SK-N-SH (cell line): ENCODE data around the gene PHF14. TPM values are rescaled to one million over a fixed set of nuclear protein-coding genes. Genes with fewer than 3 reads are reported as not detected.

Experiments
- CTCF ChIA-PET: fragments of 300-600, 350-600 bp; formaldehyde crosslinking; extraction: SDS; loops from one replicate; lab custom pipeline; 2021; lab: Yijun Ruan, JAX
- POLR2A ChIA-PET: fragments of 350-600 bp; sonication (Branson Sonifier 250); formaldehyde crosslinking; extraction: SDS; loops from one replicate; lab custom pipeline; 2020; ENCODE audit warnings: antibody characterized with exemption, inconsistent platforms; lab: Yijun Ruan, JAX
- DNase-seq: peaks from one replicate; pipeline ENCODE4 v3.0.0; 2012
- H2AFZ ChIP-seq: fragments of 200-600 bp; sonication (generic); 2 replicates; pipeline ENCODE4 v1.8.1; 2016; ENCODE audit warnings: antibody characterized with exemption, mild to moderate bottlenecking, low read depth
- H3F3A ChIP-seq: fragments of 200-600 bp; sonication (generic); replicated peaks from 2 replicates; pipeline ENCODE3; 2016; ENCODE audit warnings: antibody characterized with exemption, mild to moderate bottlenecking; ENCODE audit not compliant: insufficient read depth
- H3K27ac ChIP-seq, 2 experiments: fragments of 200-500 bp in 1 of 2; fragments of 200-600 bp in 1 of 2; sonication (Bioruptor generic) in 1 of 2; sonication (generic), shearing (Covaris generic) in 1 of 2; 2 replicates each; pipeline versions ENCODE4 v1.5.1 to v1.6.1; 2014 to 2016; ENCODE audit warnings: low read depth in 2 of 2, inconsistent platforms in 1 of 2, low read length in 1 of 2, mild to moderate bottlenecking in 1 of 2, mixed read lengths in 1 of 2
- H3K27me3 ChIP-seq: fragments of 200-600 bp; sonication (generic), shearing (Covaris generic); 2 replicates; pipeline ENCODE4 v1.6.1; 2016; ENCODE audit warnings: mixed run types; ENCODE audit not compliant: insufficient read depth
- H3K36me3 ChIP-seq, 2 experiments: fragments of 200-500 bp in 1 of 2; fragments of 200-600 bp in 1 of 2; sonication (Bioruptor generic) in 1 of 2; sonication (generic) in 1 of 2; replicated peaks in 1 of 2; 2 replicates each; pipeline versions ENCODE3 to v1.5.1; 2014 to 2016; ENCODE audit warnings: low read length in 1 of 2, mild to moderate bottlenecking in 1 of 2; ENCODE audit not compliant: insufficient read depth in 2 of 2, control insufficient read depth in 1 of 2
- H3K4me1 ChIP-seq, 2 experiments: fragments of 200-500 bp in 1 of 2; fragments of 200-600 bp in 1 of 2; sonication (Bioruptor generic) in 1 of 2; sonication (generic), shearing (Covaris generic) in 1 of 2; 2 replicates each; pipeline versions ENCODE4 v1.5.1 to v1.6.1; 2014 to 2016; ENCODE audit warnings: low read depth in 1 of 2, low read length in 1 of 2, mixed run types in 1 of 2; ENCODE audit not compliant: insufficient read depth in 2 of 2, control insufficient read depth in 1 of 2
- H3K4me2 ChIP-seq: fragments of 200-600 bp; sonication (generic), shearing (Covaris generic); 2 replicates; pipeline ENCODE4 v1.6.1; 2017; ENCODE audit warnings: mixed run types
- H3K4me3 ChIP-seq, 2 experiments: fragments of 200-500 bp in 1 of 2; fragments of 200-600 bp in 1 of 2; sonication (Bioruptor generic) in 1 of 2; sonication (generic), shearing (Covaris generic) in 1 of 2; 2 replicates each; pipeline versions ENCODE4 v1.5.1 to v1.8.1; 2014 to 2016; ENCODE audit warnings: low read depth in 2 of 2, inconsistent platforms in 1 of 2, low read length in 1 of 2, mild to moderate bottlenecking in 1 of 2, mixed read lengths in 1 of 2, moderate library complexity in 1 of 2
- H3K79me2 ChIP-seq: fragments of 200-600 bp; sonication (generic); 2 replicates; pipeline ENCODE4 v1.8.1; 2017; ENCODE audit warnings: mild to moderate bottlenecking; ENCODE audit not compliant: insufficient read depth
- H3K9ac ChIP-seq: fragments of 200-600 bp; sonication (generic); 2 replicates; pipeline ENCODE4 v1.6.1; 2017; ENCODE audit warnings: mixed run types
- H3K9me2 ChIP-seq: fragments of 200-600 bp; sonication (generic); 2 replicates; pipeline ENCODE4 v1.6.1; 2017; ENCODE audit warnings: mixed run types
- H3K9me3 ChIP-seq: fragments of 200-600 bp; sonication (generic); 2 replicates; pipeline ENCODE4 v1.6.1; 2017; ENCODE audit warnings: mixed run types, mild to moderate bottlenecking, moderate library complexity
- H4K20me1 ChIP-seq: fragments of 200-600 bp; sonication (generic); 2 replicates; pipeline ENCODE4 v1.6.1; 2017; ENCODE audit warnings: mild to moderate bottlenecking, mixed run types; ENCODE audit not compliant: insufficient read depth
- ELF1 ChIP-seq: IDR thresholded peaks from 2 replicates; pipeline ENCODE4 v1.4.0; 2012
- EP300 ChIP-seq, 2 experiments: IDR thresholded peaks; 2 replicates each; pipeline versions ENCODE4 v1.4.0 to v1.6.1; 2012; ENCODE audit warnings: borderline replicate concordance in 1 of 2, low read depth in 1 of 2, low read length in 1 of 2
- EZH2phosphoT487 ChIP-seq: fragments of 200-600 bp; sonication (generic); IDR thresholded peaks from 2 replicates; pipeline ENCODE4 v1.6.1; 2017; ENCODE audit warnings: low read depth, mixed run types, mild to moderate bottlenecking, antibody characterized with exemption, moderate library complexity, borderline replicate concordance
- FOSL2 ChIP-seq: IDR thresholded peaks from 2 replicates; pipeline ENCODE4 v1.4.0; 2012; ENCODE audit warnings: low read depth, mild to moderate bottlenecking, moderate library complexity, borderline replicate concordance
- FOXJ3 ChIP-seq: sonication (generic); formaldehyde crosslinking; IDR thresholded peaks from 2 replicates; pipeline ENCODE4 v1.5.1; 2020; ENCODE audit warnings: mild to moderate bottlenecking, missing genetic modification reagents
- FOXM1 ChIP-seq: IDR thresholded peaks from 2 replicates; pipeline ENCODE4 v1.4.0; 2012; ENCODE audit warnings: low read depth, mild to moderate bottlenecking
- GABPA ChIP-seq: IDR thresholded peaks from 2 replicates; pipeline ENCODE4 v1.4.0; 2012; ENCODE audit warnings: low read depth, mild to moderate bottlenecking
- GATA2 ChIP-seq: sonication (generic); formaldehyde crosslinking; IDR thresholded peaks from 2 replicates; pipeline ENCODE4 v1.5.0; 2020; ENCODE audit warnings: mild to moderate bottlenecking, missing genetic modification reagents
- IRF3 ChIP-seq: fragments of 150-350 bp; IDR thresholded peaks from 2 replicates; pipeline ENCODE4 v1.6.1; 2016; ENCODE audit warnings: mild to moderate bottlenecking, low read depth, low read length
- MXI1 ChIP-seq: IDR thresholded peaks from 2 replicates; pipeline ENCODE4 v1.6.1; 2012; ENCODE audit warnings: mild to moderate bottlenecking, low read depth, low read length, improper control_type of control experiment
- RAD21 ChIP-seq: IDR thresholded peaks from 2 replicates; pipeline ENCODE4 v1.6.1; 2012; ENCODE audit warnings: mild to moderate bottlenecking, low read length
- RCOR1 ChIP-seq: fragments of 150-350 bp; IDR thresholded peaks from 2 replicates; pipeline ENCODE4 v1.6.1; 2017; ENCODE audit warnings: antibody characterized with exemption, low read length
- REST ChIP-seq: IDR thresholded peaks from 2 replicates; pipeline ENCODE4 v1.6.1; 2012; ENCODE audit warnings: mild to moderate bottlenecking, low read depth, low read length, moderate library complexity
- RFX5 ChIP-seq: IDR thresholded peaks from 2 replicates; pipeline ENCODE4 v1.6.1; 2012; ENCODE audit warnings: mild to moderate bottlenecking, improper control_type of control experiment, low read length
- SIN3A ChIP-seq: IDR thresholded peaks from 2 replicates; pipeline ENCODE4 v1.6.1; 2012; ENCODE audit warnings: low read depth, mild to moderate bottlenecking, low read length, moderate library complexity, borderline replicate concordance
- SMC3 ChIP-seq: IDR thresholded peaks from 2 replicates; pipeline ENCODE4 v1.6.1; 2012; ENCODE audit warnings: low read depth, low read length, improper control_type of control experiment
- TAF1 ChIP-seq: IDR thresholded peaks from 2 replicates; pipeline ENCODE4 v1.6.1; 2012; ENCODE audit warnings: low read depth, mild to moderate bottlenecking, low read length, moderate library complexity, borderline replicate concordance
- TCF12 ChIP-seq: IDR thresholded peaks from 2 replicates; pipeline ENCODE4 v1.4.0; 2012
- USF1 ChIP-seq: IDR thresholded peaks from 2 replicates; pipeline ENCODE4 v1.4.0; 2012; ENCODE audit warnings: low read depth, borderline replicate concordance
- YY1 ChIP-seq: IDR thresholded peaks from 2 replicates; pipeline ENCODE4 v1.4.0; 2012; ENCODE audit warnings: low read depth, mild to moderate bottlenecking
- WGBS: methylation state at CpG from one replicate; pipeline ENCODE4 v1.1.6; 2017; ENCODE audit warnings: low lambda C conversion rate; 5-methylcytosine and 5-hydroxymethylcytosine counted together
- polyA plus RNA-seq, 3 experiments: library from polyadenylated mRNA; depleted of rRNA; stranded (reverse); fragments of >200 nt; gene quantifications; 2 replicates each; pipeline ENCODE4 v1.2.3, GENCODE V29; 2012

Gene PHF14
- polyA plus RNA-seq, 1 of the 3 experiments (the other 2 are of a cell fraction), result 19.2 TPM

GRCh38 chr7:10973942-10974911 lies 555 bp downstream of the PHF14 start:
- no peaks in the 10 kb centered on the region; the same call in 1 of the 2 replicates for H4K20me1 ChIP-seq
- peak overlapping the region; percentile 77 for H3K4me2 ChIP-seq
- ChIA-PET POLR2A (interaction anchor here (0.7 to 2.7 kb wide), 11 partner anchors 11 to 367 kb away, joined by 3 to 43 read pairs (median 3); a partner anchor contains a TSS), CTCF (interaction anchor here (0.7 to 2.5 kb wide), 6 partner anchors 10 to 319 kb away, joined by 3 to 14 read pairs (median 4); a partner anchor contains a TSS)
- DNase-seq, result peak; percentile 83
- peak overlapping the region; percentile 72 to 99 for H3K4me3 ChIP-seq
- no peaks in the 10 kb centered on the region for H3F3A ChIP-seq
- peak overlapping the region; percentile 87 for H2AFZ ChIP-seq
- H3K9me2 ChIP-seq, result no peaks in the 10 kb centered on the region
- H3K27ac ChIP-seq, result peak overlapping the region; percentile 88 to 100
- H3K36me3 ChIP-seq, result peaks cover 28 to 34% of the 10 kb centered on the region in 2 experiments
- H3K9ac ChIP-seq, result peak overlapping the region; percentile 74
- TF ChIP-seq TCF12, result no peak
- TF ChIP-seq RCOR1, result 0 out of 2 replicates have a peak, but pooled peaks have one; percentile 2
- no peak for TF ChIP-seq FOSL2
- no peak for TF ChIP-seq GABPA
- TF ChIP-seq REST, result peak; percentile 94
- TF ChIP-seq ELF1, result no peak; the same call in 1 of the 2 replicates
- TF ChIP-seq GATA2 (CRISPR knock-in tag), result no peak
- no peak; the same call in 1 of the 2 replicates for TF ChIP-seq TAF1
- no peak for TF ChIP-seq EP300 (IDR thresholded peaks at IDR 0.05; ENCODE audit: borderline replicate concordance in 1 of 2, low read depth in 1 of 2, low read length in 1 of 2)
- no peak for TF ChIP-seq FOXM1
- TF ChIP-seq SIN3A, result no peak
- no peak for TF ChIP-seq FOXJ3 (CRISPR knock-in tag)
- TF ChIP-seq SMC3, result no peak
- TF ChIP-seq IRF3, result no peak
- TF ChIP-seq YY1, result no peak
- no peak for TF ChIP-seq RAD21
- peak; percentile 39 for TF ChIP-seq MXI1
- no peak for TF ChIP-seq USF1
- TF ChIP-seq RFX5, result no peak
- no peak for TF ChIP-seq EZH2phosphoT487
- no peaks in the 10 kb centered on the region for H3K9me3 ChIP-seq
- peaks cover 9 to 23% of the 10 kb centered on the region in 2 experiments; a peak in 3 of 4 replicates for H3K4me1 ChIP-seq
- WGBS, result 1% methylated on average over 47 of the region's 47 CpGs
- H3K79me2 ChIP-seq, result peaks cover 45% of the 10 kb centered on the region
- H3K27me3 ChIP-seq, result no peaks in the 10 kb centered on the region
